HG03095 (cell line): ENCODE data around the gene GRPEL2.
A peak's percentile ranks its signal among the peaks of the same experiment; 100 is the strongest.

Experiments
- ATAC-seq: cut with Tn5 transposase; IDR thresholded peaks from one replicate; pipeline ENCODE4 v1.9.1; 2021; ENCODE audit warnings: moderate library complexity; ENCODE audit not compliant: unreplicated experiment

GRPEL2 gene, protein sequence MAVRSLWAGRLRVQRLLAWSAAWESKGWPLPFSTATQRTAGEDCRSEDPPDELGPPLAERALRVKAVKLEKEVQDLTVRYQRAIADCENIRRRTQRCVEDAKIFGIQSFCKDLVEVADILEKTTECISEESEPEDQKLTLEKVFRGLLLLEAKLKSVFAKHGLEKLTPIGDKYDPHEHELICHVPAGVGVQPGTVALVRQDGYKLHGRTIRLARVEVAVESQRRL

DNA sequence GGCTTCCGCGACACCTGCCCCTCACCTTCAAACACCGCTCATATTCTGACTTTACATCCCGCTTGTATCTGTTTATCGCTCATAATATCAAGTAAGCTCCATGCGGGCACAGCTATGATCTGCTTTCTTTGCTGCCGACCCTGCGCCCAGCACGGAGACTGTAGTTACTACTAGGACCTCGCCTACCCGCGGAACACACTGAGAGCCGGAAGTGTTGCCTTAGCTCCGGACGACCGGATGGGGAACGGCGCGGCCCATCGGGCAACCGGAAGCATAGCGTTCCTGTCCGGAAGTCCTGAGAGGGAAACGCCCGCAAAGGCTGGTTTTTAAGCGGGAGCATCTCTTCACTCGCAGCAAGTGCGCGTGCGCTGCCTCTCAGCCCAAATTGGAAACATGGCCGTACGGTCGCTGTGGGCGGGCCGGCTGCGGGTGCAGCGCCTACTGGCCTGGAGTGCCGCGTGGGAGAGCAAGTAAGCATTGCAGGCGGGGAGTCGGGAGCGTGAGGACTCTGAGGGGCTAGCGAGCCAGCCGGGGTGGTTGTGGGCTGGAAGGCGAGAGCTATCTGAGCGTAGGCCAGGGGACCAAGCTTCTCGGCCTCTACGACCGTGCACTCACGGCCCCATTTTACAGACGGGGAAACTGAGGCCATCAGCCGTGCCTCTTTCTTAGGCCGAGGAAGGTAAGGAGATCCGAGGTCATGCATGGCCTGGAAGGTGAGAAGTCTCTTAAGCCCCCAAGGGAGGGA is at the start of gene GRPEL2:
TSS of gene GRPEL2 (plus strand) at position 353 of the 745 bp plus-strand sequence. CDS start at position 394, 41 bp downstream.
- peak; percentile 96 for ATAC-seq

DNA sequence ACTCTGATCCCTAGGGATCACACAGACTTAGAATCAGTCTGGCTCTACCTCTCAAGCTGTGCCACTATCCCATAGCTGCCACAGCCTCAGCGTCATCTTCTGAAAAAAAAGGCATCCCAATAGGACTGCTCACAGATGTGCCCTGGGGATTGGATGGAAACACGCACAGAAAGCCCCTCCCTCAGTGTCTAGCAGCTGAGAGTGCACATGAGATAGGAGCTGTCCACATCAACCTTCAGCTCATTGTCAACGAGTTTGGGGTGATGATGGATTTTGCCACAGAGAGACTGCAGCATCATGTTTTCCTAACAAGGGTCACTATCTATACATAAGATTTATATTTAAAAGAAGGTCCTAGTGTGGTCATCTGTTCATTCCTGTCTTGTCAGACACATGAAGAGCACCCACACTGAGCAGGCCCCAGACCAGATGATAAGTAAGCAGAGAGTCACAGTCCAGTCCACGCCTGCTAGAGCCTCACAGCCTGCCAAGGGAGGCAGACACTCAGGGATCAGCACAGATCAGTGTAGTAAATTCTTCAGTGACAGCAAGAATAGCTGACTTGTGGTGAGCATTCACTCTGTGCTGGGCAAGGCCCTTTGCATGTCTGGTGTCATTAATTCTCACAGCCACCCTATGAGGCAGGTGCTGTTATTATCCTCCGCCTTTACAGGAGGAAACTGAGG is 47.8 kb upstream of the GRPEL2 start:
- ATAC-seq = no peak

DNA sequence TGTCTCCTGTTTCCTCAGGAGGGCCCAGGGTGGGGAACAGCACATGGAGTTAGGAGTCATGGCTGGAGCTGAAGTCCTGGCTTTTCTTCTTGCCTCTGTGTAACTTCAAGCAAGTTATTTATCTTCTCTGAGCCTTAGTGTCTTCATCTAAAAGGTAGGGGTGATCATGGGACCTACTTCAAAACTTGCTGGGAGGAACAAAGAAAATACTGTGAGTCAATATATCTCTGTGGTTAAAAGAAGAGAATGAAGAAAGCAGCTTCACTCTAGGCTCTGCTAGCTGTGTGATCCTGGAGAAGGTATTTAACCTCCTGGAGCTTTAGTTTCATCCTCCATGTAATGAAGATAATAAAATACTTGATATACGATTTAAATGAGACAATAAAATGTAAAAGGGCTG is 47.1 kb upstream of the GRPEL2 start:
- no peak for ATAC-seq

DNA sequence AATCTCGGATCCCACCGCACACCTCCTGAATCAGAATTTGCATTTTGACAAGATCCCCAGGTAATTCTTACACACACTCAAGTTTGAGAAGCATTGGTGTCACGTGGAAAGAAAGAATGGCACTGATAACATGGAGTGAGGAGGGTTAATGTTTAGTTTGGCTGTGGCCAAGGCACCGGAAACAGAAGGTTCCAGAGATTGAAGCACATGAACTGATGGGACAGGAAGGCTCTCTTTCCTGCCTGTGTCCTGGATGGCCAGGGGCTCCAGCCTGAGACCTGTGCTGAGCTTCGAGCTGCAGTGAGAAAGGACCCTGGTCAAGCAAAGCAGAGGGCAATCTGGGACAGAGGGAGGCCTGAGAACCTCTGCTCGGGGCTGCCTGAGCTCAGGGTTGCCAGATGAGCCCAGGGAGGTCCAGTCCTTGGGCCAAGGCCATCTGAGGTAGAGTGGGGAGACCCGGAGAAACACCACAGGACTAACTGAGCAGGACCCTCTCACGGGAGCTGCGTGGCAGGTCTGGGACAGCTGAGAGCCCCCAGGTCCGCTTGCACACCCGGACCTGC is 46.4 kb upstream of the GRPEL2 start:
- ATAC-seq = no peak

DNA sequence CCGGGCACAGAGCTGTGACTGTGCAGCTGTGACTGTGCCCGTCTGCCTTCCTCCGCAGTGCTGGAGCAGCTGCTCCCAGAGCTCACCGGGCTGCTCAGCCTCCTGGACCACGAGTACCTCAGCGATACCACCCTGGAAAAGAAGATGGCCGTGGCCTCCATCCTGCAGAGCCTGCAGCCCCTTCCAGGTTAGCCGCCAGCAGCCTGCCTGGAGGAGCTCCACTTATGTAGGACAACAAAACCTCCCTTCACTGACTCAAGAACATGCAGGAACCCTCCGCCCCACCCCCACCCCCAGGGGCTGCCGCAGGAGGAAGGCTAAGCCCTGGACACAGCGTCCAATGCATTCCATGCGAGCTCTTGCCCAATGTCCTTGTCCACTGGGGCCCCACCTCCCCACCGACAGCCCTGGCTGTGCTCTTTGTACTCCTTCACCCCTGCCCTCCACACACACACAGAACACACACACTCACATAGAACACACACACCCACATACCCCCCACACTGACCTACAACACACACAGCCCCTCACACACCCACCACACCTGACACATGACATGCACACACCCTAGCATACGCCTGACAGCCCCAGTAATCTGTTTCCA is 45.7 kb upstream of the GRPEL2 start:
- no peak for ATAC-seq

DNA sequence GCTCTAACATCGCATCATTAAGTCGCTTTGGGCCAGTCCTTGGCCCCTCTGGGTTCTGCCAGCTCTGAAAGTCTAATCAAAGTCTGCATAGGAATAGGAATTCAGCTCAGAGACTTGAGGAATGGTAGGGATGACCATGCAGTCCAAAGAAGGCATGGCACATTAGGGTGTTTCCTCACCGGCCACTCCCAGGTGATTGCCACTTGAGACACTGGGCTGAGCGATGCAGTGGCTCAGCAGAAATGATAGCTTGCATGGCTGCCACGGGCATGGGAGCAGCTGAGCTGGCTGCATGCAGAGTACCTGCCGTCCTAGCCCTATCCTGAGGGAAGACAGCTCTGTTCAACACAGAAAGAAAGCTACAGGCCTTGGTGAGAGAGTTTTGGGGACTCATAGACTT is 44.9 kb upstream of the GRPEL2 start:
- no peak for ATAC-seq

DNA sequence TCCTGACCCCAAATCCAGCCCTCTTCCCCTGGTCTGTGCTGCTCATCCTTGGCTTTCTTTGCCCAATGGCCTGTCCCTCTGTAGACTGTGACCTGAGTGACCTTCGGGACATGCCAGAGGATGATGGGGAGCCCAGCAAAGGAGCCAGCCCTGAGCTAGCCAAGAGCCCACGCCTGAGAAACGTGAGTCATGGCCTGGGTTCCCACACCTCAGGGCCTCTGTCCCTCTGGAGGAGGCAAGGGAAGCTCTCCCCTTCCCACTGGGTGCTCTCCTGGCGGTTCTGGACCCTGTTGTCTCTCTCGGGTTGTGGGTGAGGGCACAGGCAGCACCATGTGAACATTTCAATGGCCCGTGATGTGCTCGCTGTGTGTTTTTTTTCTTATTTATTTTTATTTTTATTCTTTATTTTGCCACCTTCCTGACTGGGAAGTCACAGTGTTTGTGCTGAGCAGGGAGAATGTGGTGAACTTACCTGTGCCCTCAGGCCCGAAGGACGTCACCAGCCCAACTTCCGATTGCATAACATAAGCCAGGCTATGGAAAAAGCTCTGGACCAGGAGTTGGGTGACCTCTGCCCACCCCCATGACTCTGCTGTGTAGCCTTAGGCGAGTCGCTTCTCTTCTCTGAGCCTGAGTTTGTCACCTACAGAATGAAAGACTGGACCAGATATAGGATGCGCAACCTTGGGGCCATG is 44.1 kb upstream of the GRPEL2 start:
- no peak for ATAC-seq

DNA sequence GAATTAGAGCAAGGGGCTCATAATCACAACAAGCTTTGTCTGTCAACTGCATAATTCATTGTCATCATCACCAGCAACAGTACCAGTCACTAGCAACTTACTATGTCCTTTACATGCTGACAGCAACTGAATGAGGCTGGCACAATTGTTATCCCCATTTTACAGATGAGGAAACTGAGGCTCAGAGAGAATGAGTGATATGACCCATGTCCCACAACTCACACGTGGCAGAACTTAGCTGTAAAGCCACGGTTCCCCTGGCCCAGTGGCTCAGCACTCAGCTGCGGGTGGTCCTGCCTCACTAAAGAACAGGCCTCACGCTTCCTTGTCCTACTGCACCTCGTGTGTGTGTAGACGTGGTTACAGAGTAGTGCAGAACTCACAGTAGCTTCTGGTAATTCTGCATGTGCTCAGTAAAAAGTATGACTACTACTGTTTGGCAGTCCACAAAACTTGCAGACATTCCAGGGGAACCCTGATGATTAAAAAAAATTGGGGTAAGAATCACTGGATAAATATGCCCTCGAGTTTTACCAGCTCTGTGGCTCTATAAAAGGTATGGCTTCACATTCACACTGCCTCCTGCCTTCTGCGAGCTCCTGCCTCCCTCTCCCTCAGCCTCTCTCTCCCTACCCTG is 43.4 kb upstream of the GRPEL2 start:
- ATAC-seq = no peak

DNA sequence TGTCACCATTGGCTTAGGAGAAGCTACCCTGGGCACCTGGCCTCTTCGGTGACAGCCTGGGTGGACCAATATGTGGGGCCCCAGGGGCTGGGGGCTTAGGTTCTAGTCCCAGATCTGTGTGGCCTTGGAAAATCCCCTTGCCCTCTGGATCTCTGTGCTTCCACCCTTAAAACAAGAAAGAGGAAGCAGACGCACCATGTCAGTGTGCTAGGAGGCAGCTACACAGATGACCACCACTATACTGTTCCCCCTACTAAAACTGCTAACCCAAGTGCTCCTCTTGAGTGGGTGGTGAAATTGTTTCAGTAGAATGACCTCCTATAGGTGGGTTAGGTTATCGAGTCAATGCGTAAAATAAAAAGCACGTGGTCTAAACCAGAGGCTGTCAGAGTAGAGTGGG is 42.7 kb upstream of the GRPEL2 start:
- no peak for ATAC-seq

DNA sequence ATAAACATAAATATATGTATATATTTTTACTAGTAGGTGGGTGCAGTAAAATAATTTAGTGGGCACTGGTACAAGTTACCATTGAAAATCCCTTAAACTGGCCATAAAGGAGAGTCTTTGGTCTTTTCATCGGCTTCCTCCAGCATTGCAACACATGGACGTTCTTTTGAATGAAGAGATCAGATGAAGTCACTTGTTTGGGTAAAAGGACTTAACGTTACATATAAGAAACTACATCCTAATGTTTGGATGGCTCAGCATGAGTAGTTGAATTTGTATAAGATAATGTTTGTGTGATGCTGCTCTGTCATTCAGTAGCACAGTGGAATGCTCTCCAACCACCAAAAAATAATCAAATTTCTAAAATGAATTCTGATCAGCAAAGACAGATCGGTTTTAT is 42.1 kb upstream of the GRPEL2 start:
- no peak for ATAC-seq

DNA sequence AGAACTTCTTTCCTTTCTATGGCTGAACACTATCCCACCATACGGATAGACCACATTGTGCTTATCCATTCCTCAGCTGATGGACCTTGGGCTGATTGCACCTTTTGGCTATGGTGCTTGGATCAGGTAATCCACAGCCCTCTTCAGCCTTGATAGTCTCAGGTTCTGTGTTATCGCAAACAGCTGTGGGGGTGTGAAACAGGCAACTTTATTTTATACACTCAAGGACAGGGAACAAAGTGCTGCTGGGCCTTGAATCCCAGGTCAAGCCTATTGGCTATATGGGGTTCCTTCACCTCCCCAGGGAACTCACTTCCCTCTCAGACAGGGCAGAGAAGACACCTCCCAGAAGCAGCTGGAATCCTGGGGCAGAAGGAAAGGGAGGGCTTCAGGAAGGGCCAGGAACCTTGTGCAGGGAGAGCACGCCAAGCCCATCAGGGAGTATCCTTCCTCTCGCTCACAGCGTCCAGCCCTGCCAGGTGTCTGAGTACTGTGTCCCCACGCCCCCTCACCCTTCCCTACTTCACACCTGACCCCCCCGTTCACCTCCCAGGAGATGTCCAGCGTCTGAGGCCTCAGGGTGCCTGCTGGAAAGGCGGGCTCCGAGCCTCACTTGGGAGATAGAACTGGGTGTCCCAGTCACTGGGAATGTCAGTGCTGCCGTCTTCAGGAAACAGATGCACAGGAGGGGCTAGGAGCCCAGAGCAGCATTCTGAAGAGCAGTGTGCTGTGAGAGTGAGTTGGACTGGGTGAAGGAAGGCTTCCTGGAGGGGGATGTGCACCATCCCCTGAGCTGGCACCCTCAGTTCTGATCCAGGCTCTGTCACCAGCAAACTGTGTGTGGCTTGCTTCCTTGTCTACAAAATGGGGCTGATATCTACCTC is 40.9 kb upstream of the GRPEL2 start:
- ATAC-seq = no peak

DNA sequence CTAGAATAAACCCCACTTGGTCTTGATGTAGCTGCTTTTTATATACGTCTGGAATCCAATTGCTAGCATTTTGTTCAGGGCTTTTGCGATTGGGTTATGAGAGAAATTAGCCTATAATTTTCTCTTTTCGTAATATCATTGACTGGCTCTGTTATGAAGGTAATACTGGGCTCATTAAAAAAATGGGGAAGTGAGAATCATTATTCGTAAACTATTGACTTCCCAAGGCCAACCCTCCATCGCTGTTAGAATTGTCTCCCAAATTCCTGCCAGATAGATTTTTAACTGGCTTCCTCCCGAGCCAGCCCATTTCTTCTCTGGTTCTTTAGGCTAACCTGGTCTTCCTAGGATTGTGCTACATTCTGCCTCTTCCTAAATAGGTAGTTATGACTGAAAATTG is 35.9 kb upstream of the GRPEL2 start:
- no peak for ATAC-seq

DNA sequence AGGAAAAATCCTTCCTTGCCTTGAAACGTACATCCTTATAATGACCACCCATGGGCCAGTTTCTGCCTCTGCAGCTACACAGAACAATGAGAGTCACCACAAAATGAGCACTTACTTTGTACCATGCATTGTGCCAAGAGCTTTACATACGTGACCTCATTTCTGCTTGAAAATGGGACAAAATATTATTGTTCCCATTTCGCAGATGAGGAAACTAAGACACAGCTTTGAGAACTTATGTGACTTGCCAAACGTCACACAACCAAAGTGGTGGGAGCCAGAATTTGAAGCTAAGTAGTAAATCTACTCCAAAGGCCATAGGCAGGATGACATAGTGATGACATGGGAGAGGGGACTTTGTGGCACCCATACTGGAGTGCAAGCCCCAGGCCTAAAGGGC is 34.8 kb upstream of the GRPEL2 start:
- ATAC-seq = no peak

DNA sequence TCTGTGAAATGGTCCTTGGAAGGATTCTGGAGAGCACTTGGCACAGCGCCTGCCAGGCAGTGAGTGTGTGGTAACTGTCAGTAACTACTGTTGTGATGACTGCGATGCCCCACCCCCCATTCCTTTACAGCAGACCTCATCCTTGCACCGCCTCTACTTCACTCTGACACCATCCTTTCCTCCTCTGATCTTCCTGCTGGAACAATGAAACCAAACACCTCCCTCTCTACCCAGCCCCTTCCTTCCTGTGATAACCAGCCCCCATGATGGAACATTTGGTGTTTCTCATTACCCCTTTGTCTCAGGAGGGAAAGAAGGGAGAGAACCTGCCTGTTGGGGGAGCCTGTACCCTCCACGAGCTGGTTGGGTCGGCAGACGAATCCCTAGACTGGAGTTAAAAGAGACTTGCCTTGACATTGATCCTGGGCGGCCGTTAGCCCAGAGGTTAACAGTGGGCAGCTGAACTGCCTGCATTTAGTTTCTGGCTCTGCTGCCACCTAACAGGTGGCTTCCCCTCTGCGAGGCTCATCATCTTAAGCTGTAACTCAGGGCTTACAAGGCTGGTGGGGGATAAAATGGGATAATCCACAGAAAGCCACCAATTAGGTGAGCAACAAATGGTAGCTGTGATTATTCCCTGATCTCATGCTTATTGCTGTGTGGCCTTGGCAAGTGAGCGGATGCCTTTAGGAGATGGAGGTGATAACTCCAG is 34.2 kb upstream of the GRPEL2 start:
- ATAC-seq = no peak

DNA sequence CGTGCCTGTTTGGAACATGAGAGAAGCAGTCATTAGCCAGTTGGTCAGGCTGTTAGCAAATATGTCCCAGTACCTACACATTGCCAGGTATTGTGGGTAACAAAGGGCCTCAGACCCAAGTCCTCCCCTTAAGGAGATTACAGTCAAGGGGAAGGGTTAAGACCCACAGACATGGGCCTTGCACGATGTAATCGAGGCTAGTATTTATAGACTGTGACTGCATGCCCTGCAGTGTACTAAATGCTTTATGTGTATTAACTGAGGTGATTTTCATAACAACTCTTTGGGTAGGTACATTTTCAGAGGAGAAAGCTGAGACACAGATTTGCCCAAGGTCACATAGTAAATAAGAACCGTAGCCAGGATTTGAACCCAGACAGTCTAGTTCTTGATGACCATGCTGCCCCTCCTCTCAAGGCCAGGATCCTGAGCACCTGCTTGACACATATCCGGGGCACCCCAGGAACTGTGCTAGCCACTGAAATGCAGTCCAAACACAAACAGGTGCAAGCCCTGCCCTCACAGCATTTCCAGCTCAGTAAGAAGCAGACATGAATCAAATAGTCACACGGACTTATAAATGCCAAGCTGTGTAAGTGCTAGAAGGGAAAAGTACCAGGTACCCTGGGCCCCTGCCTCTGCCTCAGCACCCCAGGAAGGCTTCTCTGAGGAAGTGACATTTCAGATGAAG is 32.0 kb upstream of the GRPEL2 start:
- no peak for ATAC-seq

DNA sequence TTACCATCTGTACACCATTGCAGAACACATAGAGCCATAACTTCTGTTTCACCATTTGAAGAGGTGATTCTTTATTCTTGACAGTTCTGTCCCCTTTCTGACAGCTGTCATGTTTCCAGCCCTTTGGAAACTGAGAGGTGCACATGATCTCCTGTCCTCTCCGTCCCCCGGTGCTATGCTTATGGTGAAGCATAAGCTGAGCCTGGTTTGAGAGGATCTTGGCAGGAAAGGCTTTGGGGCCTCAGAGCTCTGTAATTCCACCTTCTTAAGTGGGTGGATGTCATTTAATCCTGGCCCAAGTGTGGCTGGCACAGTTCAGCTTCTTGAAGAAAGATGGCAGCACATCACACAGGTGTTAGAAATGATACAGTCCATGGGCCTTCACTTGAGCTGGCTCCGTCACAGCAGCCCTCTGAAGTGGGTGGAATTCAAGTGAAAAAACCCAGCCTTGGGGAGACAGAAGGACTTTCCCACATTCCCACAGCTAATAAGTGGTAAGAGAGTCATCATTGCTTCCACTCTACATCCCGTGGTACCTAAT is 30.7 kb upstream of the GRPEL2 start:
- ATAC-seq = no peak

DNA sequence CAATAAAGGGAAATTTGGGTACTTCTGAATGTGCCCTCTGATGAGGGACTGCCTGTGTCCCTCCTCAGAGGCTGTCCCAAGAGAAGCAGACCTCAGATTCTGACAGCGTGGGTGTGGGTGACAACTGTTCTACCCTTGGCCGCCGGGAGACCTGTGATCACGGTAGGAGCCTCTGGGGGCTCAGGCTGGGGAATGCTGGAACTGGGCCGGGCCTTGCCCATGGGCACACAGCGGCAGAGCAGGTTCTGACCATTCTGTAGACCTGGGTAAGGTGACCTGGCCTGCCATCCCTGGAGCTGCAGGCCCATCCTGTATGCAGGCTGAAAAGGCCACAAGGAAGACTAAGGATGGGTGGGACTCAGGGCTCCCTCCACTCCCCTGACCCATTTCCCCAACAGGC is 29.5 kb upstream of the GRPEL2 start:
- ATAC-seq = no peak
